GM19035 (cell line): ENCODE measurements around the gene ALDH3B2.
A peak's percentile ranks its signal among the peaks of the same experiment; 100 is the strongest.
"Not testable (repeated sequence)": the region's sequence is repeated elsewhere in the genome, so short reads cannot be mapped to it uniquely, and the experiment has no call there.

Source experiments
- ATAC-seq: cut with Tn5 transposase; IDR thresholded peaks from one replicate; pipeline ENCODE4 v1.9.1; 2021; ENCODE audit not compliant: unreplicated experiment

The ALDH3B2 gene

GRCh38 chr11:67631411-67631810 is 43.0 kb downstream of the ALDH3B2 start:
- no peak for ATAC-seq

GRCh38 chr11:67630943-67631331 is 43.5 kb downstream of the ALDH3B2 start:
- ATAC-seq: no peak

GRCh38 chr11:67630228-67630942 is 44.0 kb downstream of the ALDH3B2 start:
- ATAC-seq: peak; percentile 61

GRCh38 chr11:67629386-67630227 is 44.8 kb downstream of the ALDH3B2 start, which contains the start of gene NUDT8:
TSS of gene NUDT8 (minus strand) at chr11:67629937. CDS start at chr11:67629911, 26 bp downstream.
- ATAC-seq: peak; percentile 45

GRCh38 chr11:67628710-67629385 is 45.6 kb downstream of the ALDH3B2 start:
- ATAC-seq: no peak

GRCh38 chr11:67627812-67628624 is 46.4 kb downstream of the ALDH3B2 start:
- ATAC-seq: no peak

- no peak for ATAC-seq
Measured at GRCh38 chr11:67627441-67627811, 47.0 kb downstream of the ALDH3B2 start.

- no peak for ATAC-seq
Measured at GRCh38 chr11:67626970-67627369, 47.5 kb downstream of the ALDH3B2 start.

GRCh38 chr11:67626131-67626833 is 48.1 kb downstream of the ALDH3B2 start:
- ATAC-seq: not testable (repeated sequence)

GRCh38 chr11:67623795-67624194 is 50.6 kb downstream of the ALDH3B2 start:
- ATAC-seq: not testable (repeated sequence)

GRCh38 chr11:67622905-67623304 is 51.5 kb downstream of the ALDH3B2 start:
- ATAC-seq: not testable (repeated sequence)

GRCh38 chr11:67621928-67622327 is 52.5 kb downstream of the ALDH3B2 start:
- ATAC-seq: not testable (repeated sequence)

- not testable (repeated sequence) for ATAC-seq
Measured at GRCh38 chr11:67620621-67621020, 53.8 kb downstream of the ALDH3B2 start.

GRCh38 chr11:67619683-67620618 is 54.5 kb downstream of the ALDH3B2 start:
- not testable (repeated sequence) for ATAC-seq

- ATAC-seq: not testable (repeated sequence)
Measured at GRCh38 chr11:67618901-67619659, 55.3 kb downstream of the ALDH3B2 start.

- no peak for ATAC-seq
Measured at GRCh38 chr11:67617243-67617953, 57.0 kb downstream of the ALDH3B2 start.

- no peak for ATAC-seq
Measured at GRCh38 chr11:67616431-67617242, 57.8 kb downstream of the ALDH3B2 start.
